A673 (cell line): ENCODE data around the gene FLG. TPM values are rescaled to one million over a fixed set of nuclear protein-coding genes. Genes with fewer than 3 reads are reported as not detected.

Experiments used
- BruUV-seq: library from RNA; stranded (reverse); fragments of 400-500 nt; replicated peaks from 2 replicates; lab custom pipeline; 2021; lab: Mats Ljungman, UMichigan
- CTCF ChIA-PET: fragments of 300-600 bp; sonication (Branson Sonifier 250); formaldehyde crosslinking; loops from one replicate; lab custom pipeline; 2022; ENCODE audit warnings: antibody characterized with exemption; lab: Charles Lee
- POLR2A ChIA-PET: fragments of 300-600 bp; sonication (Branson Sonifier 250); formaldehyde crosslinking; loops from one replicate; lab custom pipeline; 2022; ENCODE audit warnings: antibody characterized with exemption; ENCODE audit not compliant: low non-redundant PET; lab: Charles Lee
- DNase-seq: peaks from one replicate; pipeline ENCODE4 v3.0.0-alpha.2; 2015; ENCODE audit warnings: low spot score
- H3K27ac ChIP-seq: fragments of 200-600 bp; sonication (generic); 2 replicates; pipeline ENCODE4 v1.5.1; 2016; ENCODE audit warnings: mixed run types, low read depth, mild to moderate bottlenecking, mixed read lengths, antibody characterized with exemption, low read length; ENCODE audit not compliant: poor library complexity, severe bottlenecking
- H3K27me3 ChIP-seq: fragments of 200-600 bp; sonication (generic); replicated peaks from 2 replicates; pipeline ENCODE4 v1.6.1; 2017; ENCODE audit warnings: mixed run types, low read depth, mild to moderate bottlenecking, mixed read lengths, antibody characterized with exemption, low read length; ENCODE audit not compliant: insufficient read depth, poor library complexity
- H3K36me3 ChIP-seq: fragments of 200-600 bp; sonication (generic); 2 replicates; pipeline ENCODE4 v1.6.1; 2016; ENCODE audit warnings: mixed run types, mild to moderate bottlenecking, mixed read lengths, antibody characterized with exemption, low read length; ENCODE audit not compliant: insufficient read depth, poor library complexity, severe bottlenecking
- H3K4me1 ChIP-seq: fragments of 200-600 bp; sonication (generic); 2 replicates; pipeline ENCODE4 v1.6.1; 2017; ENCODE audit warnings: mixed run types, mild to moderate bottlenecking, mixed read lengths, antibody characterized with exemption, low read length; ENCODE audit not compliant: insufficient read depth, poor library complexity, severe bottlenecking
- H3K4me3 ChIP-seq: fragments of 200-600 bp; sonication (generic); 2 replicates; pipeline ENCODE4 v1.5.1; 2016; ENCODE audit warnings: low read depth, mixed run types, mild to moderate bottlenecking, mixed read lengths, low read length; ENCODE audit not compliant: poor library complexity, severe bottlenecking
- H3K9me3 ChIP-seq: fragments of 200-600 bp; sonication (generic); 2 replicates; pipeline ENCODE4 v1.6.1; 2016; ENCODE audit warnings: mixed run types, low read depth, mild to moderate bottlenecking, mixed read lengths, antibody characterized with exemption, low read length; ENCODE audit not compliant: poor library complexity, severe bottlenecking
- EZH2 ChIP-seq: fragments of 200-600 bp; sonication (generic); IDR thresholded peaks from 2 replicates; pipeline ENCODE4 v1.6.1; 2017; ENCODE audit warnings: borderline replicate concordance, low read depth, mild to moderate bottlenecking, mixed read lengths, antibody characterized with exemption, low read length; ENCODE audit not compliant: poor library complexity, severe bottlenecking
- intact Hi-C: fragments of 100-400 bp; cut with micrococcal nuclease; formaldehyde crosslinking; loops from one replicate; pipeline ENCODE4 v1.10.0; 2022; ENCODE audit not compliant: unreplicated experiment
- total RNA-seq: library from RNA; stranded (reverse); gene quantifications from 2 replicates; pipeline ENCODE4 v1.2.3, GENCODE V29; 2021
- TF ChIP-seq, protein P1 (sequence below): fragments of 300-800, 200-600 bp; sonication (generic); conservative IDR thresholded peaks from 2 replicates; pipeline ENCODE4 v1.5.1; 2017; ENCODE audit warnings: low read depth, mild to moderate bottlenecking, antibody characterized with exemption, low read length, moderate library complexity, mixed read lengths

The FLG gene
- total RNA-seq, 1 experiment from 2014 or later: not detected

DNA sequence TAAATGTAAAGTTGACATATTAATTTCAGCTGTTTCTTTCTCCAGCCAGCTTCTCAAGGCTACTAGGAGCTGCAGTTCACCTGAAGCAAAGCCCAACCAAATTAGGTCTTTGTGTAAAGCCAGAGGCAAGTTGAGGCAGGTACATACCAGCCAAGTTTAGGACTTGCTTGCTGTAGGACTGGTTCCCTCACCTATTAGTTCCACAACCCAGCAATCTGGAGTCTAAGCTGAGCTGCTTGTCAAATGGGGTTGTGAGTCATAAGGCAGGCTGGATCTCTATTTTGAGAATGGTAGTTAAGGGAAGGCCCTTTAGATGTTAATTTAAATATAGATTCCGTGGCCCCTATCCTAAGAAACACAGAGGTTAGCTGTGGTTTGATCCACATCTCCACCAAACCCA is 42.4 kb upstream of the FLG start:
- CTCF ChIA-PET: no interaction called here

DNA sequence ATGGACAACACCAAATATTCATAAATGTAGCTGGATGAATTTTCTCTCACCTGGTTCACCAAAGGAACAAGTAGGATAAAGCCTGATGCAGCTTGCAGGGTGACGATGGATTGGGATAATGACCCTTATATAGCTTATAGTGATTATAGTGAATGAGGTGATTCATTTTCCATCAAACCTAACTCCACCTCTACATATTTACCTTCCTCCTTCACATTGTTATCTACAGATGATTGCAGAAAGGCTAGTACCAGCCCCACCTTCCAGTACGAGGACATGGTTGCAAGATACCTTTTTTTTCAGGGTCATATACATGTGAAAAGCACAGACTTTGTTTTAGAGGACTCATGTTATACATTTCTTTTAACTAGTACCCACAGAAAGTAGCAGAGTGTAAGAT is 34.9 kb upstream of the FLG start, which contains the start of gene FLG2:
Gene FLG2, minus strand, starts transcription at position 101 of the 400 bp plus-strand sequence. CDS start 1,122 bp downstream, outside the sequence.
- no peak within 1 kb of the TSS for H3K27ac ChIP-seq
- BruUV-seq: no TSS peak
- H3K36me3 ChIP-seq: no peaks in the 10 kb centered on the region
- H3K27me3 ChIP-seq: no peaks in the 10 kb centered on the region
- no peaks in the 10 kb centered on the region for H3K4me1 ChIP-seq
- TF ChIP-seq EZH2: no peak
- TF ChIP-seq, protein P1, sequence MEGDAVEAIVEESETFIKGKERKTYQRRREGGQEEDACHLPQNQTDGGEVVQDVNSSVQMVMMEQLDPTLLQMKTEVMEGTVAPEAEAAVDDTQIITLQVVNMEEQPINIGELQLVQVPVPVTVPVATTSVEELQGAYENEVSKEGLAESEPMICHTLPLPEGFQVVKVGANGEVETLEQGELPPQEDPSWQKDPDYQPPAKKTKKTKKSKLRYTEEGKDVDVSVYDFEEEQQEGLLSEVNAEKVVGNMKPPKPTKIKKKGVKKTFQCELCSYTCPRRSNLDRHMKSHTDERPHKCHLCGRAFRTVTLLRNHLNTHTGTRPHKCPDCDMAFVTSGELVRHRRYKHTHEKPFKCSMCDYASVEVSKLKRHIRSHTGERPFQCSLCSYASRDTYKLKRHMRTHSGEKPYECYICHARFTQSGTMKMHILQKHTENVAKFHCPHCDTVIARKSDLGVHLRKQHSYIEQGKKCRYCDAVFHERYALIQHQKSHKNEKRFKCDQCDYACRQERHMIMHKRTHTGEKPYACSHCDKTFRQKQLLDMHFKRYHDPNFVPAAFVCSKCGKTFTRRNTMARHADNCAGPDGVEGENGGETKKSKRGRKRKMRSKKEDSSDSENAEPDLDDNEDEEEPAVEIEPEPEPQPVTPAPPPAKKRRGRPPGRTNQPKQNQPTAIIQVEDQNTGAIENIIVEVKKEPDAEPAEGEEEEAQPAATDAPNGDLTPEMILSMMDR: no peak
- ChIA-PET CTCF (no interaction called here), POLR2A (no interaction called here)
- no peak within 1 kb of the TSS for H3K4me3 ChIP-seq
- intact Hi-C loops: no loop called here
- no peak for DNase-seq
- H3K9me3 ChIP-seq: no peaks in the 10 kb centered on the region

More for the DNA sequence above, 42.4 kb upstream of the FLG start:
- no peak for DNase-seq
- intact Hi-C loops: no loop called here
- peaks cover 3% of the 10 kb centered on the region for H3K27me3 ChIP-seq
- no peak overlapping the region for H3K4me3 ChIP-seq
- BruUV-seq: no TSS peak
- H3K36me3 ChIP-seq: no peaks in the 10 kb centered on the region
- H3K27ac ChIP-seq: no peak overlapping the region
- H3K9me3 ChIP-seq: no peaks in the 10 kb centered on the region
- TF ChIP-seq, protein P1: no peak
- no peak for TF ChIP-seq EZH2
- POLR2A ChIA-PET: no interaction called here
- H3K4me1 ChIP-seq: no peaks in the 10 kb centered on the region

DNA sequence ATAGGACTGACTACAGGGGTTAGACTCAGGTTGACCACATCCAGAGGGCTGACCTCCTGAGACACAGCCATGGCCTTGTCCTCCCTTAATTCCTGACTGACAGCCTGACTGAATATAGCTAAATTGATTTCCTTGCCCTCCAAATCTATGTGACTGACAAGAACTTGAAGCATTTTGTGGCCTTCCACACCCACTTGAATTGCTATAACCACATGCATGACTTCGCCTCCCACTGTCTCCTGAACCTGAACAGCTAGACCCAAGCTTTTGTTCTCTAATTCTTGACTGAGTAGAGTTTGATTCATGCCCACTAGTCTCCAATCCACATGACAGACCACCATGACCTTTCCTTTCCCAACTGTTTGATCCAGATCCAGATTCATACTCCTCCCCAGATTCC is 31.7 kb upstream of the FLG start:
- Histone ChIP-seq H3K27me3 (no peaks in the 10 kb centered on the region), H3K9me3 (no peaks in the 10 kb centered on the region), H3K36me3 (no peaks in the 10 kb centered on the region), H3K4me3 (no peak overlapping the region), H3K4me1 (no peaks in the 10 kb centered on the region), H3K27ac (no peak overlapping the region)
- CTCF ChIA-PET: no interaction called here
- POLR2A ChIA-PET: no interaction called here
- TF ChIP-seq EZH2: no peak
- TF ChIP-seq, protein P1: no peak
- no TSS peak for BruUV-seq
- intact Hi-C loops: no loop called here
- no peak for DNase-seq
